HG03280 (cell line): Measurements from ENCODE around the gene TMEM186.
"Not testable (repeated sequence)": the region's sequence is repeated elsewhere in the genome, so short reads cannot be mapped to it uniquely, and the experiment has no call there.

ENCODE experiments used
- ATAC-seq: cut with Tn5 transposase; IDR thresholded peaks from one replicate; pipeline ENCODE4 v1.9.1; 2021; ENCODE audit warnings: mild to moderate bottlenecking, moderate library complexity; ENCODE audit not compliant: unreplicated experiment

Gene TMEM186

GRCh38 chr16:8776129-8776584 is 21.3 kb downstream of the TMEM186 start:
- ATAC-seq = no peak

GRCh38 chr16:8775359-8775758 is 22.1 kb downstream of the TMEM186 start:
- ATAC-seq = no peak

GRCh38 chr16:8774208-8774607 is 23.2 kb downstream of the TMEM186 start:
- no peak for ATAC-seq

GRCh38 chr16:8773537-8773936 is 23.9 kb downstream of the TMEM186 start:
- no peak for ATAC-seq

GRCh38 chr16:8768692-8769091 is 28.7 kb downstream of the TMEM186 start:
- ATAC-seq = no peak

- ATAC-seq = no peak
Observed at GRCh38 chr16:8768283-8768682, 29.2 kb downstream of the TMEM186 start.

GRCh38 chr16:8767176-8767575 is 30.3 kb downstream of the TMEM186 start:
- ATAC-seq = no peak

- no peak for ATAC-seq
Observed at GRCh38 chr16:8764525-8765250, 32.8 kb downstream of the TMEM186 start.

GRCh38 chr16:8763899-8764298 is 33.5 kb downstream of the TMEM186 start:
- ATAC-seq = no peak

- ATAC-seq = no peak
Observed at GRCh38 chr16:8763083-8763482, 34.4 kb downstream of the TMEM186 start.

- no peak for ATAC-seq
Observed at GRCh38 chr16:8762254-8762653, 35.2 kb downstream of the TMEM186 start.

GRCh38 chr16:8761078-8761477 is 36.4 kb downstream of the TMEM186 start:
- ATAC-seq = no peak

- no peak for ATAC-seq
Observed at GRCh38 chr16:8760021-8760420, 37.4 kb downstream of the TMEM186 start.

GRCh38 chr16:8758022-8758421 is 39.4 kb downstream of the TMEM186 start:
- ATAC-seq = no peak

- no peak for ATAC-seq
Observed at GRCh38 chr16:8756755-8757154, 40.7 kb downstream of the TMEM186 start.

- no peak for ATAC-seq
Observed at GRCh38 chr16:8753416-8754054, 43.9 kb downstream of the TMEM186 start.

- no peak for ATAC-seq
Observed at GRCh38 chr16:8752706-8753105, 44.7 kb downstream of the TMEM186 start.

- no peak for ATAC-seq
Observed at GRCh38 chr16:8751481-8752311, 45.7 kb downstream of the TMEM186 start.

- not testable (repeated sequence) for ATAC-seq
Observed at GRCh38 chr16:8748944-8749343, 48.5 kb downstream of the TMEM186 start.
